GM12891 (cell line): ENCODE data around the gene DEFB119. TPM values are rescaled to one million over a fixed set of nuclear protein-coding genes. Genes with fewer than 3 reads are reported as not detected.
"Not testable (repeated sequence)": the region's sequence is repeated elsewhere in the genome, so short reads cannot be mapped to it uniquely, and the experiment has no call there.

Source experiments
- DNase-seq: peaks from one replicate; pipeline ENCODE4 v3.0.0; 2011; ENCODE audit warnings: low spot score; ENCODE audit not compliant: insufficient read length
- FAIRE-seq: peaks from 2 replicates; lab custom pipeline; 2011; peaks lifted over from hg19 to GRCh38; lab: Jason Lieb, UNC
- PAX5 ChIP-seq: IDR thresholded peaks from 2 replicates; pipeline ENCODE4 v1.6.1; 2011; ENCODE audit warnings: low read length, moderate library complexity, mild to moderate bottlenecking; ENCODE audit not compliant: insufficient read depth, severe bottlenecking
- POLR2A ChIP-seq: IDR thresholded peaks from 2 replicates; pipeline ENCODE4 v1.6.1; 2011; ENCODE audit warnings: low read depth, low read length, control low read depth
- POLR2AphosphoS5 ChIP-seq: IDR thresholded peaks from 2 replicates; pipeline ENCODE4 v1.6.1; 2011; ENCODE audit warnings: low read depth, low read length, control low read depth
- POU2F2 ChIP-seq: IDR thresholded peaks from 2 replicates; pipeline ENCODE4 v1.6.1; 2011; ENCODE audit warnings: low read depth, mild to moderate bottlenecking, control low read depth, low read length, moderate library complexity
- SPI1 ChIP-seq: IDR thresholded peaks from 2 replicates; pipeline ENCODE4 v1.6.1; 2011; ENCODE audit warnings: low read depth, low read length, control low read depth
- TAF1 ChIP-seq: IDR thresholded peaks from 2 replicates; pipeline ENCODE4 v1.6.1; 2011; ENCODE audit warnings: low read depth, low read length, control low read depth
- polyA plus RNA-seq: library from polyadenylated mRNA; unstranded; fragments of >200 nt; gene quantifications from one replicate; pipeline ENCODE4 v1.2.1, GENCODE V29; 2012; ENCODE audit warnings: low read depth, missing spikeins, inconsistent platforms; ENCODE audit not compliant: missing spikeins

Gene DEFB119, protein sequence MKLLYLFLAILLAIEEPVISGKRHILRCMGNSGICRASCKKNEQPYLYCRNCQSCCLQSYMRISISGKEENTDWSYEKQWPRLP
- polyA plus RNA-seq = not detected

DNA sequence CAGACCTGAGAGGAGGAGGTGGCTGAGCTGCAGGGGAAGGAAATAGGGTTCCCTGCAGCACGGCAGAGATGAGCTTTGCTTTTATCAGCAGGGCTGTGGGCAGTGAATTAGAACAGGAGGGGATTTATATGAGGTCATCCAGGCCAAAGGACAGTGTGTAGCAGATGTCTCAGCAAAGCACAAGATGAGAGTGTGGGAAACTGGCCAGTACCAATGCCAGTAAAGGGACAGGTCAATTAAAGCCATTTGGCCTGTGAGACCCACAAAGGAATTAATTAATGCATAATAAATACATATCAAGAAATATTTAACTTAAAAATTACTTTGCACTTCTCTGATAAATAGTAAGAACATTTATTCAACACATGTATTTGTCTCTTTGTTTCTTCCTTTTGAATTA is at the start of gene DEFB119:
Gene DEFB119, minus strand, starts transcription at position 101 of the 400 bp plus-strand sequence. CDS start 107 bp downstream, outside the sequence.
- DNase-seq (no peak), FAIRE-seq (no peak)
- TF ChIP-seq SPI1 (no peak), POLR2A (no peak), POLR2AphosphoS5 (no peak), POU2F2 (no peak), TAF1 (no peak), PAX5 (no peak)

DNA sequence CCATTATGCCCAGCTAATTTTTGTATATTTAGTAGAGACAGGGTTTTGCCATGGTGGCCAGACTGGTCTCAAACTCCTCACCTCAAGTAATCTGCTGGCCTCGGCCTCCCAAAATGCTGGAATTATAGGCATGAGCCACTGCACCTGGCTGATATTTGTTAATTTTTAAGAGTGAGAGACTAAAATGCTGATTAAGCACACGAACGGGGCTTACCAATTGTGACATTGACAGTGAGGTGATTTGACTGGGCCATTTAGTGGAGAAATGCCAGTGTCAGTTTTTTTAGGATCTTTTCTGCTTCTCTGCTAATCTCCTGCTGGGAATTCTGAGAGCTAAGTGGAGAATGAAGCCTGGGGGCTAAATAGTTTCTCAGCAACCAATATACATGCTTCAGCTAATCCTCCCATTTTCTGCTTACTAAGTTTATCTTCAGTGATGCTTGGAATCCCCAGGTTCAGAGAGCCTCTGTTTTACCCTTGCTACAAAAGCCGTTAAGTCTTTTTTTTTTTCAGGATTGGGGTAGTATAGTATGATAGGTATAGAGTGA is 40.3 kb upstream of the DEFB119 start:
- FAIRE-seq = no peak
- TF ChIP-seq POU2F2 = no peak
- no peak for TF ChIP-seq SPI1
- TF ChIP-seq POLR2AphosphoS5 = no peak
- no peak for TF ChIP-seq TAF1
- no peak for TF ChIP-seq PAX5
- no peak for TF ChIP-seq POLR2A
- DNase-seq = no peak

DNA sequence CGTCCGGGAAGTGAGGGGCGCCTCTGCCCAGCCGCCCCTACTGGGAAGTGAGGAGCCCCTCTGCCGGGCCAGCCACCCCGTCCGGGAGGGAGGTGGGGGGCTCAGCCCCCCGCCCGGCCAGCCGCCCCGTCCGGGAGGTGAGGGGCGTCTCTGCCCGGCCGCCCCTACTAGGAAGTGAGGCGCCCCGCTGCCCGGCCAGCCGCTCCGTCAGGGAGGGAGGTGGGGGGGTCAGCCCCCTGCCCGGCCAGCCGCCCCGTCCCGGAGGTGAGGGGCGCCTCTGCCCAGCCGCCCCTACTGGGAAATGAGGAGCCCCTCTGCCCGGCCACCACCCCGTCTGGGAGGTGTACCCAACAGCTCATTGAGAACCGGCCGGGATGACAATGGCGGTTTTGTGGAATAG is 37.2 kb upstream of the DEFB119 start:
- FAIRE-seq = not testable (repeated sequence)

DNA sequence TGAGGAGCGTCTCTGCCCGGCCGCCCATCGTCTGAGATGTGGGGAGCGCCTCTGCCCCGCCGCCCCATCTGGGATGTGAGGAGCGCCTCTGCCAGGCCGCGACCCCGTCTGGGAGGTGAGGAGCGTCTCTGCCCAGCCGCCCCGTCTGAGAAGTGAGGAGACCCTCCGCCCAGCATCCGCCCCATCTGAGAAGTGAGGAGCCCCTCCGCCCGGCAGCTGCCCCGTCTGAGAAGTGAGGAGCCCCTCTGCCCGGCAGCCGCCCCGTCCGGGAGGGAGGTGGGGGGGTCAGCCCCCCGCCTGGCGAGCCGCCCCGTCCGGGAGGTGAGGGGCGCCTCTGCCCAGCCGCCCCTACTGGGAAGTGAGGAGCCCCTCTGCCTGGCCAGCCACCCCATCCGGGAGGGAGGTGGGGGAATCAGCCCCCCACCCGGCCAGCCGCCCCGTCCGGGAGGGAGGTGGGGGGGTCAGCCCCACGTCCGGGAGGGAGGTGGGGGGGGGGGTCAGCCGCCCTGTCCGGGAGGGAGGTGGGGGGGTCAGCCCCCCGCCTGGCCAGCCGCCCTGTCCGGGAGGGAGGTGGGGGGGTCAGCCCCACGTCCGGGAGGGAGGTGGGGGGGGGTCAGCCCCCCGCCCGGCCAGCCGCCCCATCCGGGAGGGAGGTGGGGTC is 36.6 kb upstream of the DEFB119 start:
- FAIRE-seq, DNase-seq: not testable (repeated sequence)

More for the DNA sequence above, 37.2 kb upstream of the DEFB119 start:
- not testable (repeated sequence) for DNase-seq

DNA sequence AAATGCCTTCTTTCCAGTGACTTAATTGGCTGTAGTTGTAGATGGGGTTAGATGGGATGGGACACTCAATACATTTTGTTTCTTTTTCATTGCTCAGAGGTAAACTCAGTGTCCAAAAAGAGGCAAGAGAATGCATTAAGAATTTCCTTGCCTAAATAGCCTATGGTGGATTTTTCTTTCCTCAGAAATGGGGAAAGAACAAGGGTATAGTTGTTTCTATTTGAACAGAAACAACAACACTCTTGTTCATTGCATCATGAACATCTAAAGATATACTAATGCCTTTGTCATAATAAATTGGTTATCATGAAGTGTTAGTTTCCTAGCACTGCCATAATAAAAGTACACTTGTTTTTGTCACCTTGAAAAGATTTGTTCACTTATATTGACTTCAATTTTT is 35.4 kb upstream of the DEFB119 start:
- TF ChIP-seq POLR2AphosphoS5 = no peak
- no peak for TF ChIP-seq POLR2A
- no peak for TF ChIP-seq SPI1
- no peak for TF ChIP-seq PAX5
- no peak for TF ChIP-seq POU2F2
- no peak for TF ChIP-seq TAF1
- DNase-seq (no peak), FAIRE-seq (no peak)

DNA sequence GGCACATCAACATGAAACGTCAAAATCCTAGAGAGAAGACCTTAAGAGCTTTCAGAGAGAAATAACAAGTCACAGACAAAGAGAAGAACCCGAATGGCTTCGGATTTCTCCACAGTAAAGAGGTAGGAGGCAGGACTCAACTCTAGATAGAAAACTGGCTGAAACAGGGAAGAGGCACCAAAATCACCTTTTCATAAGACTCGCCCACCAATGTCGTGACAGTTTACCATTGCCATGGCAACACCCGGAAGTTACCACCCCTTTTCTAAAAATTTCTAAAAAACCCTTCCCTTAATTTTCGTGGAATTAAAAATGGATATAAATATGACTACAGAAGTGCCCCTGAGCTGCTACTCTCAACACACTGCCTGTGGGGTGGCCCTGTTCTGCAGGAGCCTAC is 27.9 kb upstream of the DEFB119 start:
- no peak for TF ChIP-seq TAF1
- DNase-seq (no peak), FAIRE-seq (no peak)

DNA sequence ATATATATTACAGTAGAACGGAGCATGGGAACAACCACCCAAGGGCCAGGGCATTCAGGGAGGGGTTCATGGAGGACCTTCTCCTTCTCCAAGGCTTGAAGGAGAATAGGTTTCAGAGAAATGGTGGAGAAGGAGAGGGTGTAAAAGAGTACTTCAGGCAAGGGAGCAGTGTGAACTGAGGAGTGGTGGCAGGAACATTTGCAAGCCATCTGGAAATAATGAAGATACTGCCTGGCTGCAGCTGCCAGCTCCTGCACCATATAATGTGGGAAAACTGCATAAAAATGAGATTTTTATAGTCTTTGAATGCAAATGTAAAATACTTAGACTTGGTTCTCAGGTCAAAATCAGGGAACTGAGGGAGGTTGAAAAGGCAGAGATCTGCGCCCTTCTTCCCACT is 25.3 kb upstream of the DEFB119 start:
- TF ChIP-seq POLR2A (no peak), POLR2AphosphoS5 (no peak), POU2F2 (no peak), PAX5 (no peak), TAF1 (no peak), SPI1 (no peak)
- DNase-seq = no peak
- no peak for FAIRE-seq

DNA sequence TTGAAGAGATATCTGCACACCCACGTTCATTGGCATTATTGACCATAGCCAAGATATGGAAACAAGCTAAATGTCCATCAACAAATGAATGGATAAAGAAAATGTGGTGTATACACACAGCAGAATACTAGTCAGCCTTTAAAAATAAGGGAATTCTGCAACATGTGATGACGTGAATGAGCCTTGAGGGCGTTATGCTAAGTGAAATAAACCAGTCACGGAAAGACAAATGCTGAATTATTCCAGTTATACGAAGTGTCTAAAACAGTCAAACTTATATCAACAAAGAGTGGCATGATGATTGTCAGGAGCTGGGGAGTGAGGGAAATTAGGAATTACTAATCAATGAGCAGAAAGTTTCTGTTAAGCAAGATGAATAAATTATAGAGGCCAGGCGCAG is 24.0 kb upstream of the DEFB119 start:
- TF ChIP-seq TAF1 (no peak), PAX5 (no peak), SPI1 (no peak), POU2F2 (no peak), POLR2A (no peak), POLR2AphosphoS5 (no peak)
- FAIRE-seq = no peak
- DNase-seq = no peak

DNA sequence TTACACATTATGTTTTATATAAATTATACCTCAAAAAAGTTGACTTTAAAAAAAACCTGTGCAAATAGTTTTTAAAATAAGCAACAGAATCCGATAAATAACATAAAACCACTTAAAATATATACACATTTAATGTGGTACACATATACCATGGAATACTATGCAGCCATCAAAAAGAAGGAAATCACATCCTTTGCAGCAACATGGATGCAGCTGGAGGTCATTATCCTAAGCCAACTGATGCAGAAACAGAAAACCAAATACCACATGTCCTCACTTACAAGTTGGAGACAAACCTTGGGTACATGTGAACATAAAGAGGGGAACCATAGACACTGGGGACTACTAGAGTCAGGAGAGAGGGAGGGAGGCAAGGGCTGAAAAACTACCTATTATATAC is 19.6 kb upstream of the DEFB119 start:
- no peak for FAIRE-seq
- TF ChIP-seq TAF1 = no peak
- no peak for TF ChIP-seq POLR2AphosphoS5
- TF ChIP-seq SPI1 = no peak
- no peak for TF ChIP-seq POLR2A
- TF ChIP-seq PAX5 = no peak
- TF ChIP-seq POU2F2 = no peak
- DNase-seq = no peak

DNA sequence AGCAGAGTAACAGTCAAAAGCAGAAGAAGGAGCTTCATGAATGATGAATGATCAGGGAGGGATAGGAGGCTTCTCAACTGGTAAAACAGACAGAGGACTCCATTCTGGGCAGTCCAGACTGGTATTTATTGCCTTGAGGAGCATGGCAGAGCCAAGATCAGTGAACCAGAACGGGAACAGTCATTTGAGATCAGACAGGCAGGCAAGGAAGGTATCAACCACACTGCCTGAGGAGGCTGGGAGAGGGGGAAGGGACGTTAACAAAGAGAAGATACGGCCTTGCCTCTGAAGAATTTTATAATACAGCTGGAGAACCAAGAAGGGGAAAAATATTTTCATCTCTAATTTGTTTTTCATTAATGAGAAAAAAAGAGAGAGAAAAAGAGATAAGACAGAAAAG is 15.7 kb upstream of the DEFB119 start, which contains the start of gene DEFB121:
Gene DEFB121, minus strand, starts transcription at position 101 of the 400 bp plus-strand sequence. Its CDS starts 63 bp downstream, at position 38.
- FAIRE-seq (no peak), DNase-seq (no peak)
- no peak for TF ChIP-seq TAF1
- no peak for TF ChIP-seq SPI1
- no peak for TF ChIP-seq POLR2AphosphoS5

DNA sequence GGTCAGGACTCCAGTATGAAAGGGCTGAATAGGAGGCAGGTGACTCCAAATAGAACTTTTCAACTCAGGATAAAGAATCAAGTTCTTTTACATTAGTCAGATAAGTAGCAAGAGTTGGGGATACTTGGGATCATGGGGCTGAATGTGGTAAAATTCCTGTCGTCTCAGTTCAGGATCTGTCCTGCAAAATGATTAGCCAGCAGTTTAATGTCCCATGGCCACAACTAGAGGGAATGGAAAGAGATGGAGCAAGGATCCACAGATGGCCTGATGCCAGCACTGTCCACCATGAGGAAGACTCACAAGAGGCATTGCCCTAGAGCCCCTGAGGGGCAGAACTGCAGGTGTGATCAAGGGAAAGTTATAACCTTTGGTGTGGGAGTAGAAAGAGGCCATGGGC is 13.5 kb upstream of the DEFB119 start:
- FAIRE-seq = no peak
- TF ChIP-seq TAF1 = no peak
- no peak for TF ChIP-seq POU2F2
- TF ChIP-seq PAX5 = no peak
- TF ChIP-seq POLR2A = no peak
- TF ChIP-seq SPI1 = no peak
- TF ChIP-seq POLR2AphosphoS5 = no peak

More for the DNA sequence above, 13.5 kb upstream of the DEFB119 start:
- DNase-seq = no peak
